Stimulated activated effector memory CD8-positive, alpha-beta T cell treated with anti-CD3 and anti-CD28 coated beads, Interleukin-12 subunit alpha, Interleukin-12 subunit beta, amount 100 ng/mL, for 72 hours (primary cell): Measurements from ENCODE around the gene SH3BP2.

Source experiments
- ATAC-seq: fragments of 150-1000 bp; cut with Tn5 transposase; 2 replicates; pipeline ENCODE4 v1.10.0; 2021
- DNase-seq, 2 donors: peaks; one replicate each; pipeline ENCODE4 v3.0.0; 2021 to 2022; ENCODE audit warnings: low spot score in 2 of 2
- H3K27ac Mint-ChIP-seq: one replicate; pipeline ENCODE4 v1.8.0; 2022; ENCODE audit warnings: mild to moderate bottlenecking, mixed read lengths
- H3K36me3 Mint-ChIP-seq: one replicate; pipeline ENCODE4 v1.8.0; 2022; ENCODE audit warnings: mild to moderate bottlenecking, mixed read lengths
- H3K4me1 Mint-ChIP-seq: one replicate; pipeline ENCODE4 v1.8.0; 2022; ENCODE audit warnings: mixed read lengths
- H3K4me3 Mint-ChIP-seq: one replicate; pipeline ENCODE4 v1.8.0; 2022; ENCODE audit warnings: mild to moderate bottlenecking, mixed read lengths
- H3K9me3 Mint-ChIP-seq: one replicate; pipeline ENCODE4 v1.8.0; 2022; ENCODE audit warnings: mixed read lengths

Gene SH3BP2

GRCh38 chr4:2828758-2829181 lies 35.9 kb downstream of the SH3BP2 start:
- Mint-ChIP-seq H3K4me1 (peaks cover 39% of the 10 kb centered on the region), H3K4me3 (no peak overlapping the region), H3K36me3 (peaks cover 86% of the 10 kb centered on the region), H3K27ac (peak overlapping the region; percentile 74), H3K9me3 (no peaks in the 10 kb centered on the region)
- ATAC-seq (no peak), DNase-seq (no peak)

- H3K4me1 Mint-ChIP-seq = peaks cover 40% of the 10 kb centered on the region
- H3K36me3 Mint-ChIP-seq = peaks cover 85% of the 10 kb centered on the region
- H3K4me3 Mint-ChIP-seq = no peak overlapping the region
- ATAC-seq (no peak), DNase-seq (no peak)
- no peaks in the 10 kb centered on the region for H3K9me3 Mint-ChIP-seq
- peak overlapping the region; percentile 74 for H3K27ac Mint-ChIP-seq
Measured at GRCh38 chr4:2829321-2829932, 36.5 kb downstream of the SH3BP2 start.

GRCh38 chr4:2829933-2830451 lies 37.1 kb downstream of the SH3BP2 start:
- Mint-ChIP-seq H3K4me1 (peaks cover 46% of the 10 kb centered on the region), H3K9me3 (no peaks in the 10 kb centered on the region), H3K27ac (no peak overlapping the region), H3K36me3 (peaks cover 86% of the 10 kb centered on the region), H3K4me3 (no peak overlapping the region)
- ATAC-seq (no peak), DNase-seq (no peak)

- H3K36me3 Mint-ChIP-seq = peaks cover 88% of the 10 kb centered on the region
- DNase-seq (no peak), ATAC-seq (no peak)
- no peaks in the 10 kb centered on the region for H3K9me3 Mint-ChIP-seq
- H3K4me3 Mint-ChIP-seq = no peak overlapping the region
- peaks cover 46% of the 10 kb centered on the region for H3K4me1 Mint-ChIP-seq
- no peak overlapping the region for H3K27ac Mint-ChIP-seq
Measured at GRCh38 chr4:2830632-2831610, 38.0 kb downstream of the SH3BP2 start.

- ATAC-seq (no peak), DNase-seq (no peak)
- peaks cover 86% of the 10 kb centered on the region for H3K36me3 Mint-ChIP-seq
- H3K4me3 Mint-ChIP-seq = no peak overlapping the region
- H3K9me3 Mint-ChIP-seq = no peaks in the 10 kb centered on the region
- H3K4me1 Mint-ChIP-seq = peaks cover 46% of the 10 kb centered on the region
- peak overlapping the region; percentile 78 for H3K27ac Mint-ChIP-seq
Measured at GRCh38 chr4:2831611-2832308, 38.9 kb downstream of the SH3BP2 start.

- no peak overlapping the region for H3K4me3 Mint-ChIP-seq
- peaks cover 86% of the 10 kb centered on the region for H3K36me3 Mint-ChIP-seq
- no peaks in the 10 kb centered on the region for H3K9me3 Mint-ChIP-seq
- DNase-seq = no peak
- H3K4me1 Mint-ChIP-seq = peaks cover 49% of the 10 kb centered on the region
- peak; percentile 42 for ATAC-seq
- peak overlapping the region; percentile 78 for H3K27ac Mint-ChIP-seq
Measured at GRCh38 chr4:2832309-2832980, 39.6 kb downstream of the SH3BP2 start.

GRCh38 chr4:2832981-2833670 lies 40.2 kb downstream of the SH3BP2 start:
- no peaks in the 10 kb centered on the region for H3K9me3 Mint-ChIP-seq
- peak overlapping the region; percentile 78 for H3K27ac Mint-ChIP-seq
- H3K4me3 Mint-ChIP-seq = no peak overlapping the region
- H3K4me1 Mint-ChIP-seq = peaks cover 56% of the 10 kb centered on the region
- DNase-seq (no peak), ATAC-seq (no peak)
- H3K36me3 Mint-ChIP-seq = peaks cover 90% of the 10 kb centered on the region

- H3K4me3 Mint-ChIP-seq = no peak overlapping the region
Measured at GRCh38 chr4:2833671-2834000, 40.8 kb downstream of the SH3BP2 start.

GRCh38 chr4:2834001-2834921 lies 41.4 kb downstream of the SH3BP2 start:
- H3K9me3 Mint-ChIP-seq = no peaks in the 10 kb centered on the region
- DNase-seq = no peak
- peaks cover 57% of the 10 kb centered on the region for H3K4me1 Mint-ChIP-seq
- ATAC-seq = peak; percentile 8
- H3K27ac Mint-ChIP-seq = peak overlapping the region; percentile 93
- H3K36me3 Mint-ChIP-seq = peaks cover 81% of the 10 kb centered on the region
- H3K4me3 Mint-ChIP-seq = peak overlapping the region; percentile 53

More at GRCh38 chr4:2833671-2834000, 40.8 kb downstream of the SH3BP2 start:
- peaks cover 57% of the 10 kb centered on the region for H3K4me1 Mint-ChIP-seq
- no peak for ATAC-seq
- no peaks in the 10 kb centered on the region for H3K9me3 Mint-ChIP-seq
- peak overlapping the region; percentile 78 for H3K27ac Mint-ChIP-seq
- peaks cover 87% of the 10 kb centered on the region for H3K36me3 Mint-ChIP-seq
- no peak for DNase-seq

GRCh38 chr4:2835978-2836377 lies 43.1 kb downstream of the SH3BP2 start:
- H3K36me3 Mint-ChIP-seq = peaks cover 65% of the 10 kb centered on the region
- H3K27ac Mint-ChIP-seq = peak overlapping the region; percentile 93
- peak overlapping the region; percentile 53 for H3K4me3 Mint-ChIP-seq
- DNase-seq (no peak), ATAC-seq (no peak)
- no peaks in the 10 kb centered on the region for H3K9me3 Mint-ChIP-seq
- peaks cover 64% of the 10 kb centered on the region for H3K4me1 Mint-ChIP-seq

- peaks cover 64% of the 10 kb centered on the region for H3K4me1 Mint-ChIP-seq
- no peak for ATAC-seq
- H3K4me3 Mint-ChIP-seq = no peak overlapping the region
- no peaks in the 10 kb centered on the region for H3K9me3 Mint-ChIP-seq
- no peak for DNase-seq
- peaks cover 60% of the 10 kb centered on the region for H3K36me3 Mint-ChIP-seq
- peak overlapping the region; percentile 93 for H3K27ac Mint-ChIP-seq
Measured at GRCh38 chr4:2836391-2836859, 43.5 kb downstream of the SH3BP2 start.

GRCh38 chr4:2837110-2837903 lies 44.4 kb downstream of the SH3BP2 start:
- Mint-ChIP-seq H3K4me3 (peak overlapping the region; percentile 63), H3K36me3 (peaks cover 62% of the 10 kb centered on the region), H3K4me1 (peaks cover 64% of the 10 kb centered on the region), H3K9me3 (no peaks in the 10 kb centered on the region), H3K27ac (peak overlapping the region; percentile 93)
- DNase-seq (no peak), ATAC-seq (no peak)
